ENCODE data around the gene DBH.

DBH gene

GRCh38 chr9:133706307-133707050 is 70.3 kb downstream of the DBH start:
- in situ Hi-C loops (cut with MboI; ENCODE audit: low pct_unique_long_range_greater_than_20kb, low sequenced_read_pairs) = no loop called here
- DNase-seq = no peak

GRCh38 chr9:133707065-133707762 is 71.1 kb downstream of the DBH start:
- DNase-seq = no peak
- in situ Hi-C loops (cut with MboI; ENCODE audit: low pct_unique_long_range_greater_than_20kb, low sequenced_read_pairs) = no loop called here

- DNase-seq = no peak
- in situ Hi-C loops (cut with MboI; ENCODE audit: low pct_unique_long_range_greater_than_20kb, low sequenced_read_pairs) = no loop called here
Measured at GRCh38 chr9:133707763-133708245, 71.6 kb downstream of the DBH start.

GRCh38 chr9:133708246-133709014 is 72.3 kb downstream of the DBH start:
- in situ Hi-C loops (cut with MboI; ENCODE audit: low pct_unique_long_range_greater_than_20kb, low sequenced_read_pairs) = no loop called here
- DNase-seq = no peak

All from KBM-7 (cell line).